ENCODE measurements around the gene CACNA1H. TPM values are rescaled to one million over a fixed set of nuclear protein-coding genes. Genes with fewer than 3 reads are reported as not detected.

The CACNA1H gene
- total RNA-seq, 1 experiment from 2014 or later = 24.3 TPM

GRCh38 chr16:1180549-1181403, 27.9 kb downstream of the CACNA1H start:
- peaks cover 24 to 42% of the 10 kb centered on the region in 2 experiments for H3K4me1 ChIP-seq (ENCODE audit: control insufficient read depth in 1 of 2, insufficient read depth in 2 of 2, low read length in 2 of 2)
- RAD21 ChIA-PET (ENCODE audit: low non-redundant PET in 1 of 2, low total read pairs in 2 of 2, uncharacterized antibody in 2 of 2, unreplicated experiment in 2 of 2) = interaction anchor here in 1 of 2 experiments (0.5 kb wide), 1 partner anchor 18 kb away, joined by 3 read pairs; no protein-coding TSS in a partner anchor
- no peaks in the 10 kb centered on the region; the same call in 1 of the 2 replicates for H3K79me2 ChIP-seq (ENCODE audit: insufficient read depth, low read length)
- no peak overlapping the region for H3K9ac ChIP-seq (ENCODE audit: low read length)
- no peak overlapping the region for H3K4me2 ChIP-seq (ENCODE audit: low read length)
- H3K4me3 ChIP-seq (replicated peaks in 1 of 2; ENCODE audit: low read depth in 1 of 2, low read length in 2 of 2) = no peak overlapping the region
- CTCF ChIA-PET = interaction anchor here (1.1 kb wide), 1 partner anchor 12 kb away, joined by 3 read pairs; no protein-coding TSS in a partner anchor
- no peaks in the 10 kb centered on the region for H3K9me3 ChIP-seq (ENCODE audit: control insufficient read depth in 1 of 2, insufficient read depth in 1 of 2, low read depth in 1 of 2, low read length in 2 of 2)
- no peaks in the 10 kb centered on the region for H3K27me3 ChIP-seq (ENCODE audit: insufficient read depth, low read length)
- TF ChIP-seq EZH2 (IDR thresholded peaks at IDR 0.05) = no peak
- no peak for TF ChIP-seq JUND (IDR thresholded peaks at IDR 0.05)
- no peak for TF ChIP-seq CBX3 (IDR thresholded peaks at IDR 0.05; ENCODE audit: low read depth)
- no peak for TF ChIP-seq MAX (IDR thresholded peaks at IDR 0.05)
- no peak for TF ChIP-seq SRF (IDR thresholded peaks at IDR 0.05; ENCODE audit: low read depth)
- no peak for TF ChIP-seq EZH2phosphoT487 (IDR thresholded peaks at IDR 0.05; ENCODE audit: borderline replicate concordance)
- no peak for TF ChIP-seq ZFX (IDR thresholded peaks at IDR 0.05)
- TF ChIP-seq ATF3 (IDR thresholded peaks at IDR 0.05) = no peak
- no peak for TF ChIP-seq TCF7L2 (IDR thresholded peaks at IDR 0.05; ENCODE audit: borderline replicate concordance, extremely low read depth, insufficient read depth, insufficient read length)
- TF ChIP-seq SP1 (IDR thresholded peaks at IDR 0.05; ENCODE audit: low read depth) = no peak
- TF ChIP-seq ZBTB33 (IDR thresholded peaks at IDR 0.05; ENCODE audit: extremely low read depth, insufficient replicate concordance, low read length) = no peak
- TF ChIP-seq POLR2AphosphoS5 (IDR thresholded peaks at IDR 0.05; ENCODE audit: low read depth, low read length) = no peak
- no peak for TF ChIP-seq EGR1 (IDR thresholded peaks at IDR 0.05; ENCODE audit: low read depth)
- TF ChIP-seq ZNF274 (IDR thresholded peaks at IDR 0.05; ENCODE audit: low read depth, low read length) = no peak
- TF ChIP-seq SIN3A (IDR thresholded peaks at IDR 0.05; ENCODE audit: low read depth) = no peak
- POLR2A ChIA-PET = no interaction called here
- H4K20me1 ChIP-seq (ENCODE audit: insufficient read depth) = no peaks in the 10 kb centered on the region
- no peak overlapping the region; the same call in 1 of the 2 replicates for H3K27ac ChIP-seq (ENCODE audit: low read depth, low read length)
- H3K9me2 ChIP-seq (ENCODE audit: insufficient read depth) = no peaks in the 10 kb centered on the region
- no peak for ATAC-seq
- H3K36me3 ChIP-seq (ENCODE audit: control insufficient read depth in 1 of 2, insufficient read depth in 2 of 2, low read length in 2 of 2) = no peaks in the 10 kb centered on the region
- no peak overlapping the region for H2AFZ ChIP-seq (ENCODE audit: low read depth, low read length, poor library complexity, severe bottlenecking)
- intact Hi-C loops (cut with micrococcal nuclease) = no loop called here
- DNase-seq (ENCODE audit: low read depth, low spot score) = no peak
- BruUV-seq (replicated peaks) = no TSS peak
